ENCODE measurements around the gene CHCHD10.

DNA sequence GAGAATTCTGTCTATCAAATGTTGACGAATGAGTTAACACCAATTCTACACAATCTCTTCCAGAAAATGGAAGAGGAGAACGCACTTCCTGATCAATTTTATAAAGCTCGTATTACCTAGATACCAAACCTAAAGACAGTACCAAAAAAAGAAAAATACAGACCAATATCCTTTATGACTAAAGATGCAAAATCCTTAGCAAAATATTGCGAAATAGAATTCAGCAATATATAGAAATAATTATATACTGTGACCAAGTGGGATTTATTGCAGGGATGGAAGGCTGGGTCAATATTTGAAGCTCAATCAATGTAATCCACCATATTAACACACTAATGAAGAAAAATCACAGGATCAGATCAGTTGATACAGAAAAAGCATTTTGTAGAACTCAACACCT lies 44.6 kb upstream of the CHCHD10 start:
- TF ChIP-seq POLR2A (IDR thresholded peaks at IDR 0.05): no peak
- no peak for TF ChIP-seq CTCF (IDR thresholded peaks at IDR 0.05)

All from heart left ventricle (tissue), 13 donors.